GM06990 (cell line): ENCODE measurements around the gene TMEM127.

Experiments used
- DNase-seq: peaks from one replicate; pipeline ENCODE4 v3.0.0-alpha.2; 2011; ENCODE audit not compliant: insufficient read length; ENCODE audit errors: extremely low read depth
- H3K27me3 ChIP-seq: replicated peaks from 2 replicates; pipeline ENCODE4 v1.6.0; 2011; ENCODE audit warnings: low read length; ENCODE audit not compliant: control insufficient read depth, insufficient read depth
- H3K36me3 ChIP-seq: 2 replicates; pipeline ENCODE4 v1.5.1; 2011; ENCODE audit warnings: low read length; ENCODE audit not compliant: control insufficient read depth, insufficient read depth
- H3K4me3 ChIP-seq: replicated peaks from 2 replicates; pipeline ENCODE4 v1.5.1; 2011; ENCODE audit warnings: low read depth, mild to moderate bottlenecking, control low read depth, low read length
- TF ChIP-seq, protein P1 (sequence below): IDR thresholded peaks from 2 replicates; pipeline ENCODE4 v1.5.1; 2011; ENCODE audit warnings: low read length, control low read depth, mild to moderate bottlenecking, inconsistent platforms; ENCODE audit not compliant: insufficient read depth, poor library complexity, severe bottlenecking

TMEM127 gene

DNA sequence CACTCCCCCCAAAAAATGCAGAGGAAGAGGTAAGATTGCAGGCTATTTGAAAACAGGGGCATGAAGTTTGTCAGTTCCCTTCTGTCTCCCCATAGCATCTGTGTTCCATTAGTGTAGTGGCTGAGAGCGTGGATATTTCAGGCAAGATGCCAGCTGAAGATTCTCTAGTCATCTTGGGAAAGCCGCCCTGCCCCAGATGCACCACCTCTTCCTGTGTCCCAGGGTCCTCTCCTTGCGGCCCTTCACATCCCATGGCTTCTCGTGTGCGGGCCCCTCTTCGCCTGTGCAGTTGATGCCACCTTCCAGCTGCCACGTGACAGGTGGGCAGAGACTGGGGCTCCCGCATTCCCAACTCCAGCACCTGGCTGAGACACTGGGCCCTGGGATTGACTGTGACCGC lies 16.1 kb downstream of the TMEM127 start:
- DNase-seq: no peak
- no peaks in the 10 kb centered on the region for H3K27me3 ChIP-seq

DNA sequence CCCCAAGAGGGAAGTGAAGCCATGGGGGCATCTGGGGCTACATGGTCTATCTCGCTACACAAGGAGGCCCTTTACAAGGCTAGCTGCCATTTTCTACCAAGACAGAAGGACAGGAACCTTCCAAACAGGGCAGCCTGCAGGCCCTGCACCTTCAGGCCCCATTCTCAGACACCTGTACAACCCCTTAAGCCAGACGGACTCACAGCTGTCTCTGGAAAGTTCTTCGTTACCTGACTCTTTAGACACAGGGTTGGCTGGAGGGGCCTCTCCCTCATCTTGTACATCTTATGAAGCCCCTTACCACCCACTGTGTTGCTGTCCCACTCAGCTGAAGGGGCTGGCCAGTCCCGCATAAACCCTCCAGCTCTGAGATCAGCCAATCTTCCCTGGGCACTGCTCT lies 17.2 kb downstream of the TMEM127 start:
- Histone ChIP-seq H3K27me3 (no peaks in the 10 kb centered on the region), H3K4me3 (no peak overlapping the region), H3K36me3 (peaks cover 19% of the 10 kb centered on the region)
- no peak for DNase-seq
- TF ChIP-seq, protein P1, sequence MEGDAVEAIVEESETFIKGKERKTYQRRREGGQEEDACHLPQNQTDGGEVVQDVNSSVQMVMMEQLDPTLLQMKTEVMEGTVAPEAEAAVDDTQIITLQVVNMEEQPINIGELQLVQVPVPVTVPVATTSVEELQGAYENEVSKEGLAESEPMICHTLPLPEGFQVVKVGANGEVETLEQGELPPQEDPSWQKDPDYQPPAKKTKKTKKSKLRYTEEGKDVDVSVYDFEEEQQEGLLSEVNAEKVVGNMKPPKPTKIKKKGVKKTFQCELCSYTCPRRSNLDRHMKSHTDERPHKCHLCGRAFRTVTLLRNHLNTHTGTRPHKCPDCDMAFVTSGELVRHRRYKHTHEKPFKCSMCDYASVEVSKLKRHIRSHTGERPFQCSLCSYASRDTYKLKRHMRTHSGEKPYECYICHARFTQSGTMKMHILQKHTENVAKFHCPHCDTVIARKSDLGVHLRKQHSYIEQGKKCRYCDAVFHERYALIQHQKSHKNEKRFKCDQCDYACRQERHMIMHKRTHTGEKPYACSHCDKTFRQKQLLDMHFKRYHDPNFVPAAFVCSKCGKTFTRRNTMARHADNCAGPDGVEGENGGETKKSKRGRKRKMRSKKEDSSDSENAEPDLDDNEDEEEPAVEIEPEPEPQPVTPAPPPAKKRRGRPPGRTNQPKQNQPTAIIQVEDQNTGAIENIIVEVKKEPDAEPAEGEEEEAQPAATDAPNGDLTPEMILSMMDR: no peak

More for the DNA sequence above, 16.1 kb downstream of the TMEM127 start:
- no peak overlapping the region for H3K4me3 ChIP-seq
- TF ChIP-seq, protein P1: no peak
- peaks cover 26% of the 10 kb centered on the region for H3K36me3 ChIP-seq

DNA sequence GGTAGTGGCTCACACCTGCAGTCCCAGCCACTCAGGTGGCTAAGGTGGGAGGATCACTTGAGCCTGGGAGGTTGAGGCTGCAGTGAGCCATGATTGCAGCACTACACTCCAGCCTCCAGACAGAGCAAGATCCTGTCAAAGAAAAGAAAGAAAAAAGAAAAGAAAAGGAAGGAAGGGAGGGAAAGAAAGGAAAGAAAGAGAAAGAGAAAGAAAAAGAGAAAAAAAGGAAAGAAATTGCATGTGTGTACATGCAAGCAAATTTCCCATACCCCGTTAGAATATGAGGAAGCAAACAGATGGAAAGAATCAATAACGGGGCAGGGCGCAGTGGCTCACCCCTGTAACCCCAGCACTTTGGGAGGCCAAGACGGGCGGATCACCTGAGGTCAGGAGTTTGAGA lies 17.9 kb downstream of the TMEM127 start:
- peaks cover 14% of the 10 kb centered on the region for H3K36me3 ChIP-seq
- H3K27me3 ChIP-seq: no peaks in the 10 kb centered on the region
- TF ChIP-seq, protein P1: no peak
- H3K4me3 ChIP-seq: no peak overlapping the region
- DNase-seq: no peak

DNA sequence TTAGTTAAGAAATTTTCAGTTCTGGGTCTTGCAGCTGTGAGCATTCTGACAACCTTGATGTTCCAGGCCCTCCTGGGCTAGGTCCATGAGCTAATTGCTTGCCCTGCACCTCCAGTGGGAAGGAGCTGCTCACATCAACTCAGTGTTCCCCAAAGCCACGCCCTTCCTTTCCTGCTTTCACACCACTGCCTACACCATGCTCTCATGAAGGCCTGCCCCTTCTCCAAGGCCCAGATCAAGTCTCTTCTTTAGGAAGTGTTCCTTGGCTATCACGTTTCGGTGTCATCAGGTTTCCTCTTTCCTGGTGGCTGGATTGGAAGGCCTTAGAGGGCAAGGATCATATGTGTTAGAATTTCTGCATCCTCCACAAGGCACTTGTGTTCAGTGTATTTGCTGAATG lies 18.8 kb downstream of the TMEM127 start:
- Histone ChIP-seq H3K4me3 (no peak overlapping the region), H3K27me3 (no peaks in the 10 kb centered on the region), H3K36me3 (peaks cover 8% of the 10 kb centered on the region)
- TF ChIP-seq, protein P1: no peak
- no peak for DNase-seq

DNA sequence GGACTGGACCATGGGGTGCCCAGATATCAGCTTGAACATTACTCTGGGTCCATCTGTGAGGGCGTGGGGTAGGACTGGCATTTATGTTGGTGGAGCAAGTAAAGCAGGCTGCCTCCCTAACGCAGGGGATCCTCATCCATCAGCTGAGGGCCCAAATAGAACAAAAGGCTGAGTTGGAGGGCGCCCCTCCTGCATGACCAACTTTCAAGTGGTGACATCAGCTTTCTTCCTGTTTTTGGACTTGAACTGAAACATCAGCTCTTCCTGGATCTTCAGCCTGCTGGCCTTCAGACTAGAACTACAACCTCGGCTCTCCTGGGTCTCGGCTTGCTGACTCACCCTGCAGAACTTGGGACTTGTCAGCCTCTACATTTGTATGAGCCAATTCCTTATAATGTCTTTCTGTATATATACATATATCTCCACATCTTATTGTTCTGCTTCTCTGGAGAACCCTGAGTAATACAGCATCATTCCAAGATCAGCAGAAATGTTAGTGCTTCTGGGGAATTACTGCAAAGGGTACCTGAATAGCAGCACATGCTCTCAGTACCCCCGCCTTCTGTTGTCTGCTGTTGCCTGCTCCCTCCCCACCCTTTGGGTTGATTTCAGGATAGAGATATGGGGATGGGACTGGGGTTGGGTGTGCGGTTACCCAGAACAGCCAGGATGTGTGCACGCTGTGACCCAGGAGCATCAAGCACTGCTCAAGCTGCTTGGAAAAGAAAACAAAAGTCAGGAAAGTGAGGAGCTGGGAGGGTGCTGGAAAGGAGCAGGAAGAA lies 20.0 kb downstream of the TMEM127 start:
- peaks cover 3% of the 10 kb centered on the region for H3K36me3 ChIP-seq

More for the DNA sequence above, 20.0 kb downstream of the TMEM127 start:
- TF ChIP-seq, protein P1: no peak
- DNase-seq: no peak
- H3K4me3 ChIP-seq: no peak overlapping the region
- no peaks in the 10 kb centered on the region for H3K27me3 ChIP-seq
